Caco-2 (cell line): Measurements from ENCODE around the gene KIAA1671. TPM values are rescaled to one million over a fixed set of nuclear protein-coding genes. Genes with fewer than 3 reads are reported as not detected.

Experiments used
- BruUV-seq: library from RNA; stranded (reverse); fragments of 400-500 nt; replicated peaks from 2 replicates; lab custom pipeline; 2021; lab: Mats Ljungman, UMichigan
- CTCF ChIA-PET: fragments of 300-600 bp; sonication (Branson Sonifier 250); formaldehyde crosslinking; loops from one replicate; lab custom pipeline; 2022; ENCODE audit warnings: antibody characterized with exemption; lab: Charles Lee
- POLR2A ChIA-PET: fragments of 300-600 bp; sonication (Branson Sonifier 250); formaldehyde crosslinking; loops from one replicate; lab custom pipeline; 2022; ENCODE audit warnings: antibody characterized with exemption; lab: Charles Lee
- DNase-seq, 2 experiments: peaks; one replicate each; pipeline versions ENCODE4 v3.0.0 to v3.0.0-alpha.2; 2020 to 2022
- H3K27me3 ChIP-seq: replicated peaks from 2 replicates; pipeline ENCODE4 v1.6.0; 2011; ENCODE audit warnings: low read length; ENCODE audit not compliant: control insufficient read depth, insufficient read depth
- H3K36me3 ChIP-seq: 2 replicates; pipeline ENCODE4 v1.5.1; 2011; ENCODE audit warnings: low read length; ENCODE audit not compliant: control insufficient read depth, insufficient read depth
- H3K4me1 ChIP-seq: fragments of 250-450 bp; sonication (Bioruptor Pico); 2 replicates; pipeline ENCODE4 v1.5.1; 2020; ENCODE audit warnings: mild to moderate bottlenecking
- H3K4me3 ChIP-seq: 2 replicates; pipeline ENCODE4 v1.5.1; 2011; ENCODE audit warnings: low read depth, mild to moderate bottlenecking, control low read depth, low read length
- H3K9me3 ChIP-seq: fragments of 250-450 bp; sonication (Bioruptor Pico); 2 replicates; pipeline ENCODE4 v1.5.1; 2020; ENCODE audit warnings: mild to moderate bottlenecking, moderate library complexity
- H3K27ac Mint-ChIP-seq: one replicate; pipeline ENCODE4 v1.8.0; 2022; ENCODE audit warnings: mixed read lengths; ENCODE audit not compliant: unreplicated experiment
- H3K27me3 Mint-ChIP-seq: one replicate; pipeline ENCODE4 v1.8.0; 2022; ENCODE audit warnings: mixed read lengths; ENCODE audit not compliant: insufficient read depth, unreplicated experiment
- H3K36me3 Mint-ChIP-seq: one replicate; pipeline ENCODE4 v1.8.0; 2022; ENCODE audit warnings: mild to moderate bottlenecking, mixed read lengths; ENCODE audit not compliant: insufficient read depth, unreplicated experiment
- H3K4me1 Mint-ChIP-seq: one replicate; pipeline ENCODE4 v1.8.0; 2022; ENCODE audit warnings: low read depth, mixed read lengths; ENCODE audit not compliant: unreplicated experiment
- H3K4me3 Mint-ChIP-seq: one replicate; pipeline ENCODE4 v1.8.0; 2022; ENCODE audit warnings: mild to moderate bottlenecking, moderate library complexity, mixed read lengths; ENCODE audit not compliant: unreplicated experiment
- H3K9me3 Mint-ChIP-seq: one replicate; pipeline ENCODE4 v1.8.0; 2022; ENCODE audit warnings: mixed read lengths; ENCODE audit not compliant: unreplicated experiment
- CTCF ChIP-seq, 2 experiments: fragments of 200-600 bp in 1 of 2; IDR thresholded peaks; 1 replicate in 1 of 2; 2 replicates in 1 of 2; pipeline versions ENCODE4 v1.5.1 to v1.8.0; 2011 to 2022; ENCODE audit warnings: antibody characterized with exemption in 1 of 2, control low read depth in 1 of 2, inconsistent platforms in 1 of 2, low read depth in 1 of 2, low read length in 1 of 2, mild to moderate bottlenecking in 1 of 2, moderate library complexity in 1 of 2; ENCODE audit not compliant: insufficient read depth in 1 of 2, severe bottlenecking in 1 of 2, unreplicated experiment in 1 of 2
- intact Hi-C: fragments of 100-400 bp; cut with micrococcal nuclease; formaldehyde crosslinking; loops from one replicate; pipeline ENCODE4 v1.10.0; 2022; ENCODE audit not compliant: unreplicated experiment
- total RNA-seq: library from RNA; stranded (reverse); gene quantifications from 2 replicates; pipeline ENCODE4 v1.2.3, GENCODE V29; 2022

The KIAA1671 gene
- total RNA-seq, 1 experiment from 2014 or later, result 28.6 TPM

- H3K9me3 Mint-ChIP-seq, result no peaks in the 10 kb centered on the region
- Histone ChIP-seq H3K4me1 (no peaks in the 10 kb centered on the region), H3K9me3 (no peaks in the 10 kb centered on the region), H3K4me3 (no peak overlapping the region), H3K36me3 (no peaks in the 10 kb centered on the region; the same call in 1 of the 2 replicates), H3K27me3 (no peaks in the 10 kb centered on the region)
- BruUV-seq, result no TSS peak
- no peaks in the 10 kb centered on the region for H3K27me3 Mint-ChIP-seq
- H3K27ac Mint-ChIP-seq, result no peak overlapping the region
- intact Hi-C loops, result no loop called here
- no peaks in the 10 kb centered on the region for H3K4me1 Mint-ChIP-seq
- peaks cover 11% of the 10 kb centered on the region for H3K36me3 Mint-ChIP-seq
- POLR2A ChIA-PET, result no interaction called here
- CTCF ChIA-PET, result no interaction called here
- TF ChIP-seq CTCF (IDR thresholded peaks at IDR 0.05; ENCODE audit: insufficient read depth in 1 of 2, low read depth in 1 of 2, low read length in 1 of 2, severe bottlenecking in 1 of 2, unreplicated experiment in 1 of 2), result no peak
- no peak overlapping the region for H3K4me3 Mint-ChIP-seq
- DNase-seq, result no peak
Measured at GRCh38 chr22:25205847-25206246, 253.3 kb downstream of the KIAA1671 start.

GRCh38 chr22:25206998-25207397 is 254.5 kb downstream of the KIAA1671 start:
- Histone ChIP-seq H3K27me3 (no peaks in the 10 kb centered on the region), H3K4me3 (no peak overlapping the region), H3K9me3 (no peaks in the 10 kb centered on the region), H3K4me1 (no peaks in the 10 kb centered on the region), H3K36me3 (no peaks in the 10 kb centered on the region; the same call in 1 of the 2 replicates)
- CTCF ChIA-PET, result no interaction called here
- H3K4me1 Mint-ChIP-seq, result no peaks in the 10 kb centered on the region
- no peaks in the 10 kb centered on the region for H3K9me3 Mint-ChIP-seq
- DNase-seq, result no peak
- H3K36me3 Mint-ChIP-seq, result peaks cover 11% of the 10 kb centered on the region
- H3K27me3 Mint-ChIP-seq, result no peaks in the 10 kb centered on the region
- POLR2A ChIA-PET, result no interaction called here
- intact Hi-C loops, result no loop called here
- TF ChIP-seq CTCF (IDR thresholded peaks at IDR 0.05; ENCODE audit: insufficient read depth in 1 of 2, low read depth in 1 of 2, low read length in 1 of 2, severe bottlenecking in 1 of 2, unreplicated experiment in 1 of 2), result no peak
- no peak overlapping the region for H3K4me3 Mint-ChIP-seq
- no TSS peak for BruUV-seq
- no peak overlapping the region for H3K27ac Mint-ChIP-seq

GRCh38 chr22:25207553-25208157 is 255.1 kb downstream of the KIAA1671 start:
- no TSS peak for BruUV-seq
- TF ChIP-seq CTCF (IDR thresholded peaks at IDR 0.05; ENCODE audit: insufficient read depth in 1 of 2, low read depth in 1 of 2, low read length in 1 of 2, severe bottlenecking in 1 of 2, unreplicated experiment in 1 of 2), result no peak

More at GRCh38 chr22:25207553-25208157, 255.1 kb downstream of the KIAA1671 start:
- no peak overlapping the region for H3K27ac Mint-ChIP-seq
- peaks cover 4% of the 10 kb centered on the region for H3K36me3 Mint-ChIP-seq
- H3K4me1 ChIP-seq, result no peaks in the 10 kb centered on the region
- no peak for DNase-seq
- no peaks in the 10 kb centered on the region for H3K9me3 ChIP-seq
- CTCF ChIA-PET, result no interaction called here
- no peaks in the 10 kb centered on the region for H3K4me1 Mint-ChIP-seq
- POLR2A ChIA-PET, result no interaction called here
- no peaks in the 10 kb centered on the region for H3K9me3 Mint-ChIP-seq
- H3K4me3 Mint-ChIP-seq, result no peak overlapping the region
- no peaks in the 10 kb centered on the region for H3K27me3 ChIP-seq
- H3K36me3 ChIP-seq, result no peaks in the 10 kb centered on the region; the same call in 1 of the 2 replicates
- H3K27me3 Mint-ChIP-seq, result no peaks in the 10 kb centered on the region
- intact Hi-C loops, result no loop called here
- no peak overlapping the region for H3K4me3 ChIP-seq
